ENCODE results near the gene SLC12A1.

The SLC12A1 gene

GRCh38 chr15:48334260-48334659 is 128.2 kb downstream of the SLC12A1 start:
- Histone ChIP-seq H3K4me3 (ENCODE audit: low read depth in 1 of 2, low read length in 1 of 2) (no peak overlapping the region), H3K36me3 (no peaks in the 10 kb centered on the region), H3K9me3 (no peaks in the 10 kb centered on the region), H3K27me3 (no peaks in the 10 kb centered on the region), H3K27ac (peak overlapping the region; percentile 52), H3K4me1 (ENCODE audit: control insufficient read depth in 1 of 2, insufficient read depth in 1 of 2, low read depth in 1 of 2, low read length in 1 of 2) (peaks cover 38 to 53% of the 10 kb centered on the region in 2 experiments)
- TF ChIP-seq CTCF (IDR thresholded peaks at IDR 0.05) = no peak

GRCh38 chr15:48336940-48337339 is 130.8 kb downstream of the SLC12A1 start:
- Histone ChIP-seq H3K9me3 (no peaks in the 10 kb centered on the region), H3K27ac (no peak overlapping the region), H3K4me1 (ENCODE audit: control insufficient read depth in 1 of 2, insufficient read depth in 1 of 2, low read depth in 1 of 2, low read length in 1 of 2) (peaks cover 30 to 35% of the 10 kb centered on the region in 2 experiments), H3K36me3 (peaks cover 18% of the 10 kb centered on the region), H3K4me3 (ENCODE audit: low read depth in 1 of 2, low read length in 1 of 2) (no peak overlapping the region), H3K27me3 (no peaks in the 10 kb centered on the region)
- no peak for TF ChIP-seq CTCF (IDR thresholded peaks at IDR 0.05)

- no peaks in the 10 kb centered on the region for H3K9me3 ChIP-seq
- H3K4me1 ChIP-seq (ENCODE audit: control insufficient read depth in 1 of 2, insufficient read depth in 1 of 2, low read depth in 1 of 2, low read length in 1 of 2) = peaks cover 25 to 29% of the 10 kb centered on the region in 2 experiments
- no peaks in the 10 kb centered on the region for H3K27me3 ChIP-seq
- TF ChIP-seq CTCF (IDR thresholded peaks at IDR 0.05) = no peak
- no peak overlapping the region for H3K27ac ChIP-seq
- peaks cover 22% of the 10 kb centered on the region for H3K36me3 ChIP-seq
- no peak overlapping the region for H3K4me3 ChIP-seq (ENCODE audit: low read depth in 1 of 2, low read length in 1 of 2)
These were observed 131.5 kb downstream of the SLC12A1 start for GRCh38 chr15:48337607-48338006.

- peaks cover 3 to 6% of the 10 kb centered on the region in 2 experiments for H3K4me1 ChIP-seq (ENCODE audit: control insufficient read depth in 1 of 2, insufficient read depth in 1 of 2, low read depth in 1 of 2, low read length in 1 of 2)
- no peaks in the 10 kb centered on the region for H3K27me3 ChIP-seq
- no peak for TF ChIP-seq CTCF (IDR thresholded peaks at IDR 0.05)
- H3K9me3 ChIP-seq = no peaks in the 10 kb centered on the region
- H3K36me3 ChIP-seq = peaks cover 40% of the 10 kb centered on the region
- no peak overlapping the region for H3K27ac ChIP-seq
- no peak overlapping the region for H3K4me3 ChIP-seq (ENCODE audit: low read depth in 1 of 2, low read length in 1 of 2)
These were observed 134.0 kb downstream of the SLC12A1 start for GRCh38 chr15:48340111-48340510.

- no peak for TF ChIP-seq CTCF (IDR thresholded peaks at IDR 0.05)
- H3K36me3 ChIP-seq = peaks cover 40% of the 10 kb centered on the region
- no peak overlapping the region for H3K4me3 ChIP-seq (ENCODE audit: low read depth in 1 of 2, low read length in 1 of 2)
- H3K4me1 ChIP-seq (ENCODE audit: control insufficient read depth in 1 of 2, insufficient read depth in 1 of 2, low read depth in 1 of 2, low read length in 1 of 2) = no peaks in the 10 kb centered on the region
- H3K27me3 ChIP-seq = no peaks in the 10 kb centered on the region
- H3K9me3 ChIP-seq = no peaks in the 10 kb centered on the region
- no peak overlapping the region for H3K27ac ChIP-seq
These were observed 137.8 kb downstream of the SLC12A1 start for GRCh38 chr15:48343865-48344264.

GRCh38 chr15:48345516-48345915 is 139.4 kb downstream of the SLC12A1 start:
- no peaks in the 10 kb centered on the region for H3K9me3 ChIP-seq
- H3K36me3 ChIP-seq = peaks cover 31% of the 10 kb centered on the region
- no peak overlapping the region for H3K27ac ChIP-seq
- H3K4me3 ChIP-seq (ENCODE audit: low read depth in 1 of 2, low read length in 1 of 2) = no peak overlapping the region
- no peaks in the 10 kb centered on the region for H3K4me1 ChIP-seq (ENCODE audit: control insufficient read depth in 1 of 2, insufficient read depth in 1 of 2, low read depth in 1 of 2, low read length in 1 of 2)
- no peaks in the 10 kb centered on the region for H3K27me3 ChIP-seq
- TF ChIP-seq CTCF (IDR thresholded peaks at IDR 0.05) = no peak
